ENCODE results near the gene P4HB.

- TF ChIP-seq MAFK (IDR thresholded peaks at IDR 0.05; ENCODE audit: low read depth, low read length), result no peak
- TF ChIP-seq CTCF (conservative IDR thresholded peaks at IDR 0.05; ENCODE audit: low read depth, low read length), result no peak
- TF ChIP-seq BHLHE40 (IDR thresholded peaks at IDR 0.05; ENCODE audit: low read depth, low read length), result no peak
- no peak for TF ChIP-seq MXI1 (IDR thresholded peaks at IDR 0.05; ENCODE audit: borderline replicate concordance, low read depth, low read length)
- TF ChIP-seq CHD1 (IDR thresholded peaks at IDR 0.05; ENCODE audit: low read depth, low read length), result no peak
- no peak for TF ChIP-seq SMC3 (IDR thresholded peaks at IDR 0.05; ENCODE audit: low read depth, low read length)
- TF ChIP-seq POLR2A (IDR thresholded peaks at IDR 0.05; ENCODE audit: low read depth, low read length), result no peak
- TF ChIP-seq RFX5 (IDR thresholded peaks at IDR 0.05; ENCODE audit: low read depth, low read length), result no peak
- TF ChIP-seq CEBPB (IDR thresholded peaks at IDR 0.05; ENCODE audit: low read depth, low read length), result no peak
- no peak for TF ChIP-seq RAD21 (IDR thresholded peaks at IDR 0.05; ENCODE audit: low read length)
- no peak for TF ChIP-seq MAZ (IDR thresholded peaks at IDR 0.05; ENCODE audit: borderline replicate concordance, low read depth, low read length)
Observed at GRCh38 chr17:81877569-81877968, 17.2 kb upstream of the P4HB start.
